Gastrocnemius medialis (tissue), 4 donors: ENCODE data around the gene KCNG4. TPM values are rescaled to one million over a fixed set of nuclear protein-coding genes. Genes with fewer than 3 reads are reported as not detected.

ENCODE experiments used
- ATAC-seq, 2 donors: fragments of 150-250 bp; one replicate each; pipeline ENCODE4 v1.9.1; 2016
- DNase-seq, 2 donors: peaks; one replicate each; pipeline ENCODE4 v3.0.0-alpha.2; 2019
- H3K27ac ChIP-seq, 4 donors: fragments of 200-600 bp; sonication (generic); 1 replicate in 1 of 4; 2 replicates in 3 of 4; pipeline ENCODE4 v1.5.1; 2016 to 2018; ENCODE audit warnings: mild to moderate bottlenecking in 2 of 4, moderate library complexity in 1 of 4
- H3K27me3 ChIP-seq, 3 donors: fragments of 200-600 bp; sonication (generic) in 2 of 3; 1 replicate in 1 of 3; 2 replicates in 2 of 3; pipeline versions ENCODE4 v1.5.1 to v1.6.0; 2016 to 2019; ENCODE audit warnings: mild to moderate bottlenecking in 1 of 3, moderate library complexity in 1 of 3
- H3K36me3 ChIP-seq, 2 donors: fragments of 200-600 bp; sonication (generic) in 1 of 2; one replicate each; pipeline ENCODE4 v1.5.1; 2017 to 2018
- H3K4me1 ChIP-seq, 2 donors: fragments of 200-600 bp; sonication (generic) in 1 of 2; one replicate each; pipeline ENCODE4 v1.5.1; 2016 to 2017; ENCODE audit warnings: mild to moderate bottlenecking in 2 of 2
- H3K4me3 ChIP-seq, 4 donors: fragments of 200-600 bp; sonication (generic) in 3 of 4; 1 replicate in 1 of 4; 2 replicates in 3 of 4; pipeline ENCODE4 v1.5.1; 2016 to 2019; ENCODE audit warnings: mild to moderate bottlenecking in 2 of 4
- H3K9me3 ChIP-seq, 3 donors: fragments of 200-600 bp; sonication (generic) in 2 of 3; 1 replicate in 1 of 3; 2 replicates in 2 of 3; pipeline ENCODE4 v1.5.1; 2016 to 2019
- CTCF ChIP-seq, 5 experiments: fragments of 450-650 bp in 3 of 5; fragments of 200-600 bp in 2 of 5; sonication (generic) in 2 of 5; IDR thresholded peaks in 4 of 5; conservative IDR thresholded peaks in 1 of 5; 1 replicate in 4 of 5; 2 replicates in 1 of 5; pipeline ENCODE4 v1.5.1; 2016 to 2019; ENCODE audit warnings: antibody characterized with exemption in 5 of 5, mild to moderate bottlenecking in 3 of 5, moderate library complexity in 3 of 5
- POLR2A ChIP-seq, 2 donors: fragments of 450-650 bp; IDR thresholded peaks; one replicate each; pipeline ENCODE4 v1.6.1; 2017; ENCODE audit warnings: antibody characterized with exemption in 2 of 2, mild to moderate bottlenecking in 2 of 2, moderate library complexity in 2 of 2
- in situ Hi-C, 4 donors: fragments of 200-750 bp; cut with MboI; loops; one replicate each; pipeline versions ENCODE4 v1.15.0 to v1.8.0; 2017; ENCODE audit warnings: low sequenced_read_pairs in 4 of 4
- intact Hi-C: fragments of 100-400 bp; cut with DNase I; formaldehyde crosslinking; loops from one replicate; pipeline ENCODE4 v1.15.1; 2023; ENCODE audit warnings: low total_unique reads
- total RNA-seq, 4 donors: library from RNA; depleted of rRNA; stranded (reverse); fragments of >200 nt; gene quantifications; one replicate each; pipeline versions ENCODE4 v1.1.0 to v1.2.3, GENCODE V29; 2016

Gene KCNG4
- total RNA-seq: not detected

- ATAC-seq (no peak), DNase-seq (no peak)
- H3K27me3 ChIP-seq: peaks cover 0 to 5% (median 0%) of the 10 kb centered on the region in 3 donors
Observed at GRCh38 chr16:84239909-84240308, at the start of gene KCNG4. Gene KCNG4 (minus strand): TSS chr16:84240012. CDS start chr16:84237485, 2,527 bp downstream.

GRCh38 chr16:84288902-84289301 is 49.1 kb upstream of the KCNG4 start:
- intact Hi-C loops: no loop called here
- no peaks in the 10 kb centered on the region for H3K9me3 ChIP-seq
- H3K4me1 ChIP-seq: peaks cover 0 to 12% of the 10 kb centered on the region in 2 donors
- DNase-seq (no peak), ATAC-seq (no peak)
- no peak overlapping the region for H3K27ac ChIP-seq
- in situ Hi-C loops: loop anchor here in 2 of 4 donors (25.0 kb wide), 1 partner anchor 198 kb away; no protein-coding TSS in a partner anchor
- peaks cover 3 to 13% (median 8%) of the 10 kb centered on the region in 3 donors for H3K27me3 ChIP-seq
- no peaks in the 10 kb centered on the region for H3K36me3 ChIP-seq
- TF ChIP-seq CTCF (IDR thresholded peaks at IDR 0.05 in 4 of 5, conservative IDR thresholded peaks at IDR 0.05 in 1 of 5): no peak
- TF ChIP-seq POLR2A (IDR thresholded peaks at IDR 0.05): no peak
- no peak overlapping the region for H3K4me3 ChIP-seq

More at GRCh38 chr16:84239909-84240308, at the start of gene KCNG4:
- intact Hi-C loops (no loop called here), in situ Hi-C loops (no loop called here)
- TF ChIP-seq POLR2A (IDR thresholded peaks at IDR 0.05) (no peak), CTCF (IDR thresholded peaks at IDR 0.05 in 4 of 5, conservative IDR thresholded peaks at IDR 0.05 in 1 of 5) (no peak)
- peaks cover 0 to 10% of the 10 kb centered on the region in 2 donors for H3K4me1 ChIP-seq
- H3K9me3 ChIP-seq: no peaks in the 10 kb centered on the region
- H3K27ac ChIP-seq: no peak within 1 kb of the TSS
- H3K36me3 ChIP-seq: no peaks in the 10 kb centered on the region
- H3K4me3 ChIP-seq: no peak within 1 kb of the TSS

- DNase-seq (peak in 1 of 2 donors; percentile 28), ATAC-seq (peak; percentile 31 to 35)
- TF ChIP-seq POLR2A (IDR thresholded peaks at IDR 0.05) (no peak), CTCF (IDR thresholded peaks at IDR 0.05 in 4 of 5, conservative IDR thresholded peaks at IDR 0.05 in 1 of 5) (no peak)
- intact Hi-C loops (no loop called here), in situ Hi-C loops (loop anchor here in 2 of 4 donors (25.0 kb wide), 1 partner anchor 201 kb away; no protein-coding TSS in a partner anchor)
- Histone ChIP-seq H3K36me3 (no peaks in the 10 kb centered on the region), H3K4me1 (peaks cover 0 to 12% of the 10 kb centered on the region in 2 donors), H3K27ac (peak overlapping the region; percentile 57 to 67 (median 64)), H3K9me3 (no peaks in the 10 kb centered on the region), H3K4me3 (no peak overlapping the region), H3K27me3 (peaks cover 0 to 8% (median 0%) of the 10 kb centered on the region in 3 donors)
Observed at GRCh38 chr16:84286578-84287240, 46.9 kb upstream of the KCNG4 start.

- DNase-seq: peak; percentile 7 to 28
- Histone ChIP-seq H3K27me3 (peaks cover 0 to 6% (median 0%) of the 10 kb centered on the region in 3 donors), H3K27ac (peak overlapping the region; percentile 6 to 70 (median 52)), H3K4me1 (peaks cover 0 to 12% of the 10 kb centered on the region in 2 donors), H3K4me3 (no peak overlapping the region), H3K36me3 (no peaks in the 10 kb centered on the region), H3K9me3 (no peaks in the 10 kb centered on the region)
- intact Hi-C loops: no loop called here
- in situ Hi-C loops: loop anchor here in 2 of 4 donors (25.0 kb wide), 1 partner anchor 203 kb away; no protein-coding TSS in a partner anchor
- ATAC-seq: peak; percentile 58 to 72
- TF ChIP-seq POLR2A (IDR thresholded peaks at IDR 0.05) (no peak), CTCF (IDR thresholded peaks at IDR 0.05 in 4 of 5, conservative IDR thresholded peaks at IDR 0.05 in 1 of 5) (no peak)
Observed at GRCh38 chr16:84284154-84284722, 44.4 kb upstream of the KCNG4 start.
